ENCODE results near the gene KLK14.

Gene KLK14

DNA sequence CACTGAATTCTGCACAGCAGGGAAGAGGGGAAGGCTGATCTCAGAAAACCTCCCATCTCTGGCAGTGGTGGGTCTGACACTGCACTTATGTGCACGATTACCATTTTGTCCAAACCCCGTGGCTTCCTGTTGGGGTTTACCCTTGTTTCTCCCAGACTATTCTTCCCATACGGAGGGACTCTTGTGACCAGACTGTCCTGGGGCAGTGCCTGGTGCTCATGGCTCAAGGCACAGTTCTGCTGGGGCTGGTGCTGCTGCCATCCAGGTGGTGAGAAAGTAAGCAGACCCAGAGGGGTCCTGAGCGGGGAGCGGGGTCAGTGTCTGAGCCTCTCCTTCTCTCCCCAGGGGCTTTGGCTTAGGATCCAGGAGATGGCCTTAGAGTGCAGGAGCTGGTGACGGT lies 36.9 kb upstream of the KLK14 start:
- TF ChIP-seq, protein P1, sequence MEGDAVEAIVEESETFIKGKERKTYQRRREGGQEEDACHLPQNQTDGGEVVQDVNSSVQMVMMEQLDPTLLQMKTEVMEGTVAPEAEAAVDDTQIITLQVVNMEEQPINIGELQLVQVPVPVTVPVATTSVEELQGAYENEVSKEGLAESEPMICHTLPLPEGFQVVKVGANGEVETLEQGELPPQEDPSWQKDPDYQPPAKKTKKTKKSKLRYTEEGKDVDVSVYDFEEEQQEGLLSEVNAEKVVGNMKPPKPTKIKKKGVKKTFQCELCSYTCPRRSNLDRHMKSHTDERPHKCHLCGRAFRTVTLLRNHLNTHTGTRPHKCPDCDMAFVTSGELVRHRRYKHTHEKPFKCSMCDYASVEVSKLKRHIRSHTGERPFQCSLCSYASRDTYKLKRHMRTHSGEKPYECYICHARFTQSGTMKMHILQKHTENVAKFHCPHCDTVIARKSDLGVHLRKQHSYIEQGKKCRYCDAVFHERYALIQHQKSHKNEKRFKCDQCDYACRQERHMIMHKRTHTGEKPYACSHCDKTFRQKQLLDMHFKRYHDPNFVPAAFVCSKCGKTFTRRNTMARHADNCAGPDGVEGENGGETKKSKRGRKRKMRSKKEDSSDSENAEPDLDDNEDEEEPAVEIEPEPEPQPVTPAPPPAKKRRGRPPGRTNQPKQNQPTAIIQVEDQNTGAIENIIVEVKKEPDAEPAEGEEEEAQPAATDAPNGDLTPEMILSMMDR (conservative IDR thresholded peaks at IDR 0.05), result no peak
- TF ChIP-seq ZFX (IDR thresholded peaks at IDR 0.05), result no peak
- no peak overlapping the region for H3K27ac ChIP-seq

DNA sequence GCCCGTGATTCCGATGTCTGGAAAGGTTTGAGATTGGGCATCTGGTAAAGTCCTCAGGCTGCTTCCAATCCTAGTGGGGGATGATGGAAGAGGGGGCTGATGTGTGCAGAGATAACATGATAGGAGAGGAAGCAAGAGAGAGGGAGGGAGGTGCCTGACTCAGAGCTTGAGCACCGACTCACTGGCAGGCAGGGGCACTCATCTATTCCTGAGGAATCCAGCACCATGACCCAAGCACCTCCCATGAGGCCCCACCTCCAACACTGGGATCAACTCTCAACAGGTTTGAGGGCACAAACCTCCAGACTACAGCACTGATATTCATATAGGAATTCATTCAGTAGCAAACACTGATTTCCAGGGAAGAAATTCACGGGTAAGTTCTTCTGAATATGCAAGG lies 36.4 kb upstream of the KLK14 start:
- TF ChIP-seq ZFX (IDR thresholded peaks at IDR 0.05), result no peak
- TF ChIP-seq, protein P1 (conservative IDR thresholded peaks at IDR 0.05), result no peak
- H3K27ac ChIP-seq, result no peak overlapping the region

DNA sequence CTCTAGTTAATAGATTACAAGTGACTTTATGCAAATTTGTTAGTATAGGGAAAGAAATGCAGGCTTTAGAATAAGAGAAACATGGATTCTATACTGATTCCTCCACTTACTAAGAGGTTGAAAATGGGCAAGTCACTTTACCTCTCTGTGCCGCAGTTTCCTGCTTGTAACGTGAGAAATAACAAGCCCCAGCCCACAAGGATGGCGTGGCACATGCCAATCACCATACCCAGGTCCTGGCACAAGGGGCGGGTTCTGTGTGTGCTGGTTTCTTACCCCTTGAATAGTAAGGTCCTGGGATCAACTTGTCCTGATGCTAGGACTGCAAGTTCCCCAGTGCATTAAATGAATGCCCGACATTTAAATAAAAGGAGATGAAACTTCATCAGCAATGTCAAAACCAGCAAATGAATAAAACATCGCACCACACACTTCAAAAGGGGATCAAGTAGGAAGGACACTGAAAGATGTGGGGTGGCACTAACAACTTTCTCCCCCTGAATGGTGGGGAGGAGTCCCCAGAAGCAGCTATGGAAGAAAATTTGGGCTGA lies 34.1 kb upstream of the KLK14 start:
- TF ChIP-seq ZFX (IDR thresholded peaks at IDR 0.05), result no peak
- TF ChIP-seq, protein P1 (conservative IDR thresholded peaks at IDR 0.05), result no peak
- no peak overlapping the region for H3K27ac ChIP-seq

DNA sequence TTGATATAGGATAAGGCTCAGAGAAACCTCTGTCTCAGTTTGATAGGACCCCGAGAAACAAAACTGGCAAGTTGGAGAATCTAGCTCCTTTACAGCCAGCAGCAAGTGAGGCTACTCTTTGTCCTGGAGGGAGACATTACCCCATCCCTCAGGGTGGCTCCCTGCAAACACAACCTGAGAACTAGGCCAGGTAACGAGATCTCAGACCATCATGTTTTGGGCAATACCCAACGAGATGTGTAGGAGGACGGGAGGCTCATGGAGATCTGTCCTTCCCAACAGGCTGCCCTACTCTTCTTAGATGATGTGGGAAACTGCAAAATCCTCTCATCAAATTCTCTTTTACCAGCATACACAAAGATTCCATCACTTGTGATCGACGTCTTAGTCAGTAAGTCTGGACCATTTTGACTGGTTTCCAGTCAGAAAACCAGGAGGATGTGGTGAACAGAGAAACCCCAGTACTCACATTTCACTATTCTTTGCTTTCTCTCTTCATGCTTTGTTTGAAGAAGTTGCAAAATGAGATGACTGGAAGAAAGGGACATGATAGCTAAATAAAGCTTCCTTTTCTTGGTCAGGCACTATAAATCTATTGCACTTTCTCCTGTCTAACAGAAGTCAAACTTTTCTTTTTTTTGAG lies 31.5 kb upstream of the KLK14 start:
- TF ChIP-seq, protein P1 (conservative IDR thresholded peaks at IDR 0.05), result no peak
- no peak for TF ChIP-seq ZFX (IDR thresholded peaks at IDR 0.05)

DNA sequence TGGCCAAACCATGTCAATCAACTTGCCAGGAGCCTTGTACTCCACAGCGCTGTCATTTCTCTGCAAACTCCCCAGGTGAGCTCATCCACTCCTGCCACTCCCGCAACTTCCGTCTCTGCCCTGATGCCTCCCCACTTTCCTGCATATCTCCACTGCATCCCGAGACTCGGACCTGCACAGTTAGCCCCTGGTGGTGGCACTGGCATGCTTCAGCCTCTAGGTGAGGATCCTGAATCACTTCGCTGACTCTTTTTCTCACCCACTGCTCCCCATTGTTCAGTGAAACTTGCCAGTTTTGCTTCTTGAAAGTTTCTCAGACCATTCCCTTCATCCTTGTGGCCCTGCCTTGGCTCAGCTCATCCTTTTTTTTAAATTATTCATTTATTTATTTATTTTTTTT lies 28.9 kb upstream of the KLK14 start:
- TF ChIP-seq, protein P1 (conservative IDR thresholded peaks at IDR 0.05), result no peak; the same call in 1 of the 2 replicates
- no peak for TF ChIP-seq ZFX (IDR thresholded peaks at IDR 0.05)
- H3K27ac ChIP-seq, result no peak overlapping the region

More for the DNA sequence above, 31.5 kb upstream of the KLK14 start:
- H3K27ac ChIP-seq, result no peak overlapping the region

DNA sequence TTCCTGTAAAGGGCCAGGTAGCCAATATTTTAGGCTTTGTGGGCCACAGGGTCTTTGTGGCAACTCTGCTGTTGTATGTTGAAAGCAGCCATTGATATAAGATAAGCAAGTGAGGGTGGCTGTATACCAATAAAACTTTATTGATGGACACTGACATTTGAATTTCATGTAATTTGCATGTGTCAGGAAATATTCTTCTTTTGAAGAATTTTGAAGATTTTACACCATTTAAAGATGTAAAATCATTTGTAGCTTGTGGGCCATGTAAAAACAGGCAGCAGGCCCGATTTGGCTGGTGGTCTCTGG lies 27.9 kb upstream of the KLK14 start:
- no peak overlapping the region for H3K27ac ChIP-seq
- TF ChIP-seq, protein P1 (conservative IDR thresholded peaks at IDR 0.05), result no peak
- TF ChIP-seq ZFX (IDR thresholded peaks at IDR 0.05), result no peak

DNA sequence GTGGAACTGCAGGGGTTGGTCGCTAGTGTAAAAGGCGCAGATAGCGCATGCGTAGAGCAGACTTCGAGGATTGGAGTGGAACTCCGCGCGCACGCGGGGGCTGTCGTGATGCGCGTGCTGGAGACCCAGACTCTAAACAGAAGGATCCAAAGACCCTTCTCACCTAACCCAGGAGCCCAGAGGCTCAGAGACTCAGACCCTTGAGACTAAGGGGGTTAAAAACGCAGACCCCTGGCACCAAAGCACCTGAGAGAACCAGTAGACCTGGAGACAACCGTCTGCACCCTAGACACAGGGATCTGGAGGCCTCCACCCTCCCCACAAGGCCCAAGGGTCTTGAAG lies 26.1 kb upstream of the KLK14 start:
- H3K27ac ChIP-seq, result peak overlapping the region; percentile 66
- TF ChIP-seq ZFX (IDR thresholded peaks at IDR 0.05), result no peak
- TF ChIP-seq, protein P1 (conservative IDR thresholded peaks at IDR 0.05), result no peak

Data from C4-2B (cell line).